D721Med (cell line): ENCODE measurements around the gene ANKS3.

ENCODE experiments used
- DNase-seq: peaks from one replicate; pipeline ENCODE4 v3.0.0; 2011; ENCODE audit warnings: low spot score; ENCODE audit not compliant: insufficient read length
- FAIRE-seq: peaks from 2 replicates; lab custom pipeline; 2011; peaks lifted over from hg19 to GRCh38; lab: Jason Lieb, UNC
- CTCF ChIP-seq: IDR thresholded peaks from 2 replicates; pipeline ENCODE4 v1.5.1; 2012; ENCODE audit warnings: mild to moderate bottlenecking, control low read depth; ENCODE audit not compliant: insufficient read depth; ENCODE audit errors: missing control alignments

The ANKS3 gene

GRCh38 chr16:4775005-4775404, 40.9 kb upstream of the ANKS3 start:
- TF ChIP-seq CTCF: no peak
- no peak for DNase-seq
- FAIRE-seq: no peak

- TF ChIP-seq CTCF: no peak
- DNase-seq: no peak
- FAIRE-seq: no peak
Measured at GRCh38 chr16:4772351-4772750, 38.3 kb upstream of the ANKS3 start.

GRCh38 chr16:4771646-4772045, 37.6 kb upstream of the ANKS3 start:
- DNase-seq (no peak), FAIRE-seq (no peak)
- no peak for TF ChIP-seq CTCF

- TF ChIP-seq CTCF: no peak
- DNase-seq (no peak), FAIRE-seq (no peak)
Measured at GRCh38 chr16:4769306-4769638, 35.2 kb upstream of the ANKS3 start.

GRCh38 chr16:4768549-4769305, 34.7 kb upstream of the ANKS3 start:
- no peak for FAIRE-seq
- DNase-seq: peak; percentile 64
- no peak for TF ChIP-seq CTCF

GRCh38 chr16:4767872-4768548, 33.9 kb upstream of the ANKS3 start:
- FAIRE-seq (no peak), DNase-seq (no peak)
- TF ChIP-seq CTCF: no peak
